ENCODE data around the gene PRPF40B. TPM values are rescaled to one million over a fixed set of nuclear protein-coding genes. Genes with fewer than 3 reads are reported as not detected.

Gene PRPF40B
- total and polyA plus RNA-seq, 9 of the 15 experiments (the other 6 are each of a cell fraction or from before 2014, with no cell fraction given) = 0.55 to 10.6 (median 4.8) TPM

GRCh38 chr12:49599961-49600360, 23.4 kb upstream of the PRPF40B start:
- WGBS (ENCODE audit: insufficient coverage, low coverage, missing lambda C conversion rate) = 59% methylated on average over 7 of the region's 8 CpGs
- peaks cover 8% of the 10 kb centered on the region; the same call in 1 of the 2 replicates for H4K20me1 ChIP-seq (replicated peaks; ENCODE audit: control insufficient read depth, insufficient read depth, low read length)
- H3K9me3 ChIP-seq (replicated peaks; ENCODE audit: control insufficient read depth, insufficient read depth, low read depth, low read length) = no peaks in the 10 kb centered on the region
- ChIA-PET POLR2A (interaction anchor here (0.6 to 1.5 kb wide), 6 partner anchors 11 to 141 kb away, joined by 3 to 4 read pairs (median 3); partner anchors contain the start of gene TMBIM6), CTCF (ENCODE audit: low intra/inter-chr PET ratio) (no interaction called here)
- peak in 1 of 4 experiments; percentile 3 for DNase-seq (ENCODE audit: extremely low read depth in 1 of 4, low spot score in 3 of 4)
- TF ChIP-seq ZNF274 (IDR thresholded peaks at IDR 0.05; ENCODE audit: borderline replicate concordance, low read depth, low read length) (no peak), ZNF3 (CRISPR knock-in tag; IDR thresholded peaks at IDR 0.05) (no peak), PTRF (tag; IDR thresholded peaks at IDR 0.05) (no peak), HNRNPL (IDR thresholded peaks at IDR 0.05; ENCODE audit: low read depth, low read length) (no peak), PML (IDR thresholded peaks at IDR 0.05; ENCODE audit: low read length) (no peak), SAFB (IDR thresholded peaks at IDR 0.05; ENCODE audit: borderline replicate concordance, low read depth, low read length) (no peak), ZBTB49 (CRISPR knock-in tag; IDR thresholded peaks at IDR 0.05; ENCODE audit: borderline replicate concordance) (no peak), KAT8 (IDR thresholded peaks at IDR 0.05; ENCODE audit: low read depth) (no peak), ZBTB8A (IDR thresholded peaks at IDR 0.05; ENCODE audit: partially characterized antibody) (no peak), NR1H2 (CRISPR knock-in tag; IDR thresholded peaks at IDR 0.05) (no peak), TEAD1 (CRISPR knock-in tag; IDR thresholded peaks at IDR 0.05) (no peak), NEUROD1 (IDR thresholded peaks at IDR 0.05; ENCODE audit: borderline replicate concordance, low read depth, low read length, partially characterized antibody) (no peak), ZNF699 (CRISPR knock-in tag; IDR thresholded peaks at IDR 0.05; ENCODE audit: insufficient replicate concordance) (no peak), HCFC1 (IDR thresholded peaks at IDR 0.05; ENCODE audit: low read depth, low read length) (no peak), ETV6 (IDR thresholded peaks at IDR 0.05; ENCODE audit: borderline replicate concordance in 1 of 2, low read depth in 2 of 2, low read length in 1 of 2) (no peak), ETV6 (CRISPR knock-in tag; IDR thresholded peaks at IDR 0.05; ENCODE audit: borderline replicate concordance) (no peak), SMARCA5 (IDR thresholded peaks at IDR 0.05) (no peak)
- peaks cover 0 to 3% of the 10 kb centered on the region in 2 experiments; a peak in 1 of 5 replicates for H3K4me1 ChIP-seq (replicated peaks in 1 of 2; ENCODE audit: control insufficient read depth in 2 of 2, insufficient read depth in 2 of 2, low read length in 2 of 2)
- H2AFZ ChIP-seq (ENCODE audit: low read depth, low read length) = no peak overlapping the region
- no peaks in the 10 kb centered on the region for H3K79me2 ChIP-seq (ENCODE audit: control insufficient read depth, insufficient read depth, low read length)
- BruUV-seq (replicated peaks) = no TSS peak
- H3K27ac ChIP-seq (ENCODE audit: extremely low read depth, low read depth, low read length) = no peak overlapping the region
- no peaks in the 10 kb centered on the region for H3K36me3 ChIP-seq (ENCODE audit: control insufficient read depth, insufficient read depth, low read length)
- no peak for ATAC-seq
- no peaks in the 10 kb centered on the region for H3K9me1 ChIP-seq (ENCODE audit: control insufficient read depth, insufficient read depth, low read length)
- intact Hi-C loops (cut with micrococcal nuclease) = no loop called here
- in situ Hi-C loops (cut with MboI) = no loop called here
- H3K9ac ChIP-seq (ENCODE audit: insufficient read depth in 1 of 2, low read depth in 2 of 2, low read length in 2 of 2) = no peak overlapping the region
- no peak overlapping the region for H3K4me2 ChIP-seq (ENCODE audit: insufficient read depth, low read length)
- H3K27me3 ChIP-seq (ENCODE audit: control insufficient read depth in 2 of 2, insufficient read depth in 2 of 2, low read length in 2 of 2) = no peaks in the 10 kb centered on the region; a peak in 1 of 5 replicates
- H3K4me3 ChIP-seq = no peak overlapping the region
- FAIRE-seq = no peak

Measured in K562 (cell line).